K562 (cell line): ENCODE data around the gene MADD. TPM values are rescaled to one million over a fixed set of nuclear protein-coding genes. Genes with fewer than 3 reads are reported as not detected.

ENCODE experiments used
- CCNT2 ChIP-seq: IDR thresholded peaks from 2 replicates; pipeline ENCODE4 v1.6.1; 2011; ENCODE audit warnings: borderline replicate concordance, low read depth, mild to moderate bottlenecking, moderate library complexity, mixed read lengths, low read length; ENCODE audit not compliant: insufficient read length; ENCODE audit errors: extremely low read depth
- CLOCK ChIP-seq: fragments of 250-450 bp; sonication (Bioruptor Pico); IDR thresholded peaks from 2 replicates; pipeline ENCODE4 v1.4.0; 2020; ENCODE audit warnings: mild to moderate bottlenecking, moderate library complexity, borderline replicate concordance
- DLX4 ChIP-seq: fragments of 250-450 bp; sonication (Bioruptor Pico); IDR thresholded peaks from 2 replicates; pipeline ENCODE4 v1.6.1; 2021; ENCODE audit warnings: mild to moderate bottlenecking
- EP300 ChIP-seq: IDR thresholded peaks from 2 replicates; pipeline ENCODE4 v1.6.1; 2012; ENCODE audit warnings: low read length, improper control_type of control experiment
- ETV6 ChIP-seq, 3 experiments: fragments of 150-350 bp in 1 of 3; sonication (generic) in 1 of 3; formaldehyde crosslinking in 1 of 3; IDR thresholded peaks; 2 replicates each; pipeline versions ENCODE4 v1.6.1 to v1.8.0; 2014 to 2022; ENCODE audit warnings: borderline replicate concordance in 2 of 3, low read depth in 2 of 3, antibody characterized with exemption in 1 of 3, low read length in 1 of 3, mild to moderate bottlenecking in 1 of 3, missing genetic modification reagents in 1 of 3
- HEY1 ChIP-seq: fragments of 250-450 bp; sonication (Bioruptor Pico); IDR thresholded peaks from 2 replicates; pipeline ENCODE4 v1.5.0; 2020; ENCODE audit warnings: mild to moderate bottlenecking, moderate library complexity, borderline replicate concordance
- HNRNPLL ChIP-seq: fragments of 200-400 bp; formaldehyde crosslinking; IDR thresholded peaks from 2 replicates; pipeline ENCODE4 v1.6.1; 2017; ENCODE audit warnings: low read length, low read depth, mild to moderate bottlenecking; ENCODE audit not compliant: poor library complexity, severe bottlenecking
- MEF2A ChIP-seq: IDR thresholded peaks from 2 replicates; pipeline ENCODE4 v1.6.1; 2011; ENCODE audit warnings: low read depth, mild to moderate bottlenecking, low read length, moderate library complexity; ENCODE audit not compliant: control insufficient read depth
- NR2C1 ChIP-seq, 2 experiments: fragments of 450-650 bp; IDR thresholded peaks; 2 replicates each; pipeline ENCODE4 v1.6.1; 2017; ENCODE audit warnings: mild to moderate bottlenecking in 2 of 2, antibody characterized with exemption in 1 of 2, inconsistent platforms in 1 of 2, missing compliant biosample characterization in 1 of 2, missing genetic modification characterization in 1 of 2
- PML ChIP-seq: IDR thresholded peaks from 2 replicates; pipeline ENCODE4 v1.6.1; 2012; ENCODE audit warnings: low read length, inconsistent platforms
- SIRT6 ChIP-seq: IDR thresholded peaks from one replicate; pipeline ENCODE4 v1.6.1; 2012; ENCODE audit warnings: low read depth, mild to moderate bottlenecking, control low read depth, inconsistent platforms, low read length, moderate library complexity
- TEAD4 ChIP-seq, 2 experiments: sonication (generic) in 1 of 2; formaldehyde crosslinking in 1 of 2; IDR thresholded peaks; 2 replicates each; pipeline versions ENCODE4 v1.6.1 to v1.8.0; 2012 to 2022; ENCODE audit warnings: borderline replicate concordance in 1 of 2, inconsistent platforms in 1 of 2, low read length in 1 of 2, mild to moderate bottlenecking in 1 of 2, missing genetic modification reagents in 1 of 2
- ZBTB11 ChIP-seq, 3 experiments: fragments of 200-800 bp in 1 of 3; fragments of 250-450 bp in 1 of 3; fragments of 450-650 bp in 1 of 3; sonication (Bioruptor Pico) in 1 of 3; sonication (Bioruptor generic) in 1 of 3; formaldehyde crosslinking in 1 of 3; IDR thresholded peaks; 2 replicates each; pipeline versions ENCODE4 v1.6.1 to v1.8.0; 2016 to 2022; ENCODE audit warnings: mild to moderate bottlenecking in 2 of 3, missing genetic modification characterization in 2 of 3, missing compliant biosample characterization in 1 of 3, moderate library complexity in 1 of 3
- polyA plus RNA-seq, 8 experiments: library from polyadenylated mRNA; depleted of rRNA in 4 of 8; stranded (reverse) in 5 of 8; unstranded in 3 of 8; fragments of >200 nt; fragmentation: Nextera tagmentation in 2 of 8; fragmentation: Illumina TruSeq in 1 of 8; extraction: Ambion mirVana in 2 of 8; extraction: Trizol in 1 of 8; gene quantifications; 2 replicates each; pipeline versions ENCODE4 v1.2.1 to v1.2.3, GENCODE V29; 2011 to 2014; ENCODE audit warnings: inconsistent platforms in 1 of 8, missing spikeins in 1 of 8
- total RNA-seq, 7 experiments: library from RNA; depleted of rRNA in 6 of 7; stranded (reverse); fragments of >200 nt in 6 of 7; fragmentation: Illumina TruSeq in 2 of 7; extraction: Trizol in 2 of 7; gene quantifications; 2 replicates each; pipeline versions ENCODE4 v1.2.1 to v1.2.3, GENCODE V29; 2011 to 2021; ENCODE audit warnings: low replicate concordance in 1 of 7
- TF ChIP-seq, protein P1 (sequence below): fragments of 250-450 bp; sonication (Bioruptor Pico); IDR thresholded peaks from 2 replicates; pipeline ENCODE4 v1.8.0; 2021; ENCODE audit warnings: borderline replicate concordance, mild to moderate bottlenecking, moderate library complexity; ENCODE audit not compliant: poor library complexity, severe bottlenecking
- TF ChIP-seq, protein P2 (sequence below): sonication (generic); formaldehyde crosslinking; IDR thresholded peaks from 2 replicates; pipeline ENCODE4 v1.8.0; 2022; ENCODE audit warnings: mild to moderate bottlenecking, missing genetic modification reagents
- TF ChIP-seq, protein P3 (sequence below): fragments of 450-650 bp; IDR thresholded peaks from 2 replicates; pipeline ENCODE4 v1.6.1; 2016

Gene MADD
- total and polyA plus RNA-seq, 9 of the 15 experiments (the other 6 are each of a cell fraction or from before 2014, with no cell fraction given) = 0.68 to 57.6 (median 33.6) TPM

GRCh38 chr11:47269829-47270305 lies at the start of gene MADD (continued):
- TF ChIP-seq ZBTB11 (CRISPR knock-in tag; IDR thresholded peaks at IDR 0.05) (no peak; a peak in 1 of 6 replicates), EP300 (no peak), NR2C1 (IDR thresholded peaks at IDR 0.05) (no peak), NR2C1 (tag; IDR thresholded peaks at IDR 0.05) (no peak), DLX4 (CRISPR knock-in tag) (no peak), PML (no peak), MEF2A (0 out of 2 replicates have a peak, but pooled peaks have one; percentile 2), TEAD4 (IDR thresholded peaks at IDR 0.05; ENCODE audit: low read length) (no peak), TEAD4 (CRISPR knock-in tag; IDR thresholded peaks at IDR 0.05; ENCODE audit: borderline replicate concordance) (no peak), ETV6 (IDR thresholded peaks at IDR 0.05; ENCODE audit: borderline replicate concordance in 1 of 2, low read depth in 2 of 2, low read length in 1 of 2) (no peak), ETV6 (CRISPR knock-in tag; IDR thresholded peaks at IDR 0.05; ENCODE audit: borderline replicate concordance) (no peak), HNRNPLL (no peak), CLOCK (CRISPR knock-in tag) (no peak), CCNT2 (peak; percentile 68), SIRT6 (no peak), HEY1 (CRISPR knock-in tag) (no peak)
- TF ChIP-seq, protein P1, sequence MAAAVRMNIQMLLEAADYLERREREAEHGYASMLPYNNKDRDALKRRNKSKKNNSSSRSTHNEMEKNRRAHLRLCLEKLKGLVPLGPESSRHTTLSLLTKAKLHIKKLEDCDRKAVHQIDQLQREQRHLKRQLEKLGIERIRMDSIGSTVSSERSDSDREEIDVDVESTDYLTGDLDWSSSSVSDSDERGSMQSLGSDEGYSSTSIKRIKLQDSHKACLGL = no peak
- TF ChIP-seq, protein P2, sequence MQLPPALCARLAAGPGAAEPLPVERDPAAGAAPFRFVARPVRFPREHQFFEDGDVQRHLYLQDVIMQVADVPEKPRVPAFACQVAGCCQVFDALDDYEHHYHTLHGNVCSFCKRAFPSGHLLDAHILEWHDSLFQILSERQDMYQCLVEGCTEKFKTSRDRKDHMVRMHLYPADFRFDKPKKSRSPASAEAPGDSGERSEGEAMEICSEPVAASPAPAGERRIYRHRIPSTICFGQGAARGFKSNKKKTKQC (CRISPR knock-in tag) = no peak
- TF ChIP-seq, protein P3, sequence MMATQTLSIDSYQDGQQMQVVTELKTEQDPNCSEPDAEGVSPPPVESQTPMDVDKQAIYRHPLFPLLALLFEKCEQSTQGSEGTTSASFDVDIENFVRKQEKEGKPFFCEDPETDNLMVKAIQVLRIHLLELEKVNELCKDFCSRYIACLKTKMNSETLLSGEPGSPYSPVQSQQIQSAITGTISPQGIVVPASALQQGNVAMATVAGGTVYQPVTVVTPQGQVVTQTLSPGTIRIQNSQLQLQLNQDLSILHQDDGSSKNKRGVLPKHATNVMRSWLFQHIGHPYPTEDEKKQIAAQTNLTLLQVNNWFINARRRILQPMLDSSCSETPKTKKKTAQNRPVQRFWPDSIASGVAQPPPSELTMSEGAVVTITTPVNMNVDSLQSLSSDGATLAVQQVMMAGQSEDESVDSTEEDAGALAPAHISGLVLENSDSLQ = no peak
